Epithelial cell of proximal tubule (primary cell): ENCODE results near the gene RGS14. TPM values are rescaled to one million over a fixed set of nuclear protein-coding genes. Genes with fewer than 3 reads are reported as not detected.

ENCODE experiments used
- DNase-seq: peaks from one replicate; pipeline ENCODE4 v3.0.0-alpha.2; 2011; ENCODE audit warnings: low read depth
- H3K4me3 ChIP-seq: 2 replicates; pipeline ENCODE4 v1.5.1; 2011; ENCODE audit warnings: low read depth, mild to moderate bottlenecking, low read length
- total RNA-seq: library from RNA; depleted of rRNA; stranded (reverse); fragments of >200 nt; gene quantifications from 2 replicates; pipeline ENCODE4 v1.2.3, GENCODE V29; 2015
- TF ChIP-seq, protein P1 (sequence below): conservative IDR thresholded peaks from 2 replicates; pipeline ENCODE4 v1.5.1; 2012; ENCODE audit warnings: low read depth, mild to moderate bottlenecking, low read length

RGS14 gene
- total RNA-seq, 1 donor from 2014 or later, result 19.6 TPM

DNA sequence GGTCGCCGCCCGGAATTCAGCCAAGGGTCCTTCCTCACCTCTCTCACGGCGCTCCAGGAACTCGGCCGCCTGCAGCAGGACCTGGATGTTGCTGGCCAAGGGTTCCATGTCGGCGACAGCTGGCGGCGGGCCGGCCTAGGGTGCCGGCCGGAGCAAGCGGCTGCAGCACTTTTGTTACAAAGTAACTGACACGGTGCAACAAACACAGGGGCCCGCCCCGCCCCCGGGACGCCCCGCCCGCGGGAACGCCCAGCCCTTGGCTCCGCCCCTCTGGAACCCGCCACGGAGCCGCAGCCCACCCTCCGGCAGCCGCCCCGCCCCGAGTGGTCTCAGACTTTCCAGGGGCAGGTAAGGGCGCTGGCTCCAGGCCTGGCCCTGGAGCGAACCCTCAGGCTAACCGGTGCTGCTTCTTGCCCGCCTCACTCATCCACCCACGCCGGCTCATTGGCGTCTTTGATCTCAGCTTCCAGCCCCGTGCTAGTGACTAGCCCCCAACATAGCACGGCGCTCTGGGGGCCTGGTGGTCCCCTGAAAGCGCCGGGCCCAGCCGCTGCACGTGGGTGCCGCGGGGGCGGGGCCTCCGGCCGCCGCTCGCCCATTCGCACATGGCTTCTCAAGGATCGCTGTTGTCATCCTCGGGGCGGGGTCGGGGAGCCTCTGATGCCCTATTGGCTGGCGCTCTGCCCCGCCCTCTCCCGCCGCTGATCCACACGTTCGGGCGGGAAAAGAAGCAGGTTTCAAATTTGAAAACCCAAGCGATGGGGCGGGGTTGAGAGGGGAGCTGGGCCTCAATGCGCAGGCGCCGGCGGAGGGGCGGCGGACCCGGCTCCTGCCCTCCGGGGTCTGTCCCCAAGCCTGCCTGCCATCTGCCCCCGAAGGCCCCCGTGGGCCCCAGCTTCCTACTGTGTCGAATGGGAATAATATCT is 45.7 kb upstream of the RGS14 start, which contains the start of gene MXD3:
Gene MXD3 (minus strand): TSS at position 176 of the 926 bp plus-strand sequence. CDS start 68 bp downstream, at position 108.
- TF ChIP-seq, protein P1, sequence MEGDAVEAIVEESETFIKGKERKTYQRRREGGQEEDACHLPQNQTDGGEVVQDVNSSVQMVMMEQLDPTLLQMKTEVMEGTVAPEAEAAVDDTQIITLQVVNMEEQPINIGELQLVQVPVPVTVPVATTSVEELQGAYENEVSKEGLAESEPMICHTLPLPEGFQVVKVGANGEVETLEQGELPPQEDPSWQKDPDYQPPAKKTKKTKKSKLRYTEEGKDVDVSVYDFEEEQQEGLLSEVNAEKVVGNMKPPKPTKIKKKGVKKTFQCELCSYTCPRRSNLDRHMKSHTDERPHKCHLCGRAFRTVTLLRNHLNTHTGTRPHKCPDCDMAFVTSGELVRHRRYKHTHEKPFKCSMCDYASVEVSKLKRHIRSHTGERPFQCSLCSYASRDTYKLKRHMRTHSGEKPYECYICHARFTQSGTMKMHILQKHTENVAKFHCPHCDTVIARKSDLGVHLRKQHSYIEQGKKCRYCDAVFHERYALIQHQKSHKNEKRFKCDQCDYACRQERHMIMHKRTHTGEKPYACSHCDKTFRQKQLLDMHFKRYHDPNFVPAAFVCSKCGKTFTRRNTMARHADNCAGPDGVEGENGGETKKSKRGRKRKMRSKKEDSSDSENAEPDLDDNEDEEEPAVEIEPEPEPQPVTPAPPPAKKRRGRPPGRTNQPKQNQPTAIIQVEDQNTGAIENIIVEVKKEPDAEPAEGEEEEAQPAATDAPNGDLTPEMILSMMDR, result no peak
- peak within 1 kb of the TSS; percentile 65 for H3K4me3 ChIP-seq
- DNase-seq, result no peak

DNA sequence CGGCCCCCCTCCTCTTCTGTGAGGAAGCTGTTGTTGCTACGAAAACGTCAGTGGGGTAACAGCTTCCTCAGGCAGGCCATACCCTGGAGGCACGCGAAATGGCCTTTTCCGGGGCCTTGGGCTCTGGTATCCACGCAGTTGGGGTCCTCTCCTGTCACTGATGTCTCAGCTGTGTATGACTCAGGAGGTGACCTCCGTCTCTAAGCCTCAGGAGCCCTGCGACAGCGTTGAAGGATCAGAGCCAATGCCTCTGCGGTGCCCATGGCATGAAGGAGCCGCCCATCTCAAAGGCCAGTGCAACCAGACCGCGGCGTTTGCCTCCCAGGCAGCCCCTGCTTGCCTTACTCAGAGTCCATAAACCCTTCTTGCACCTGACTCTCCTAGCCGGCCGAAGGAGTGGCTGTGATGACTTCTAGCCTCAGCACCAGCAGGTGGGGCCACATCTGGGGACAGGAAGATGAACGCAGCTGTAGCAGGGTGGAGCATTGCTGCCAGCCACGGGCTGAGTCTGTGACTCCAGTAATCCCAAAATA is 45.0 kb upstream of the RGS14 start:
- DNase-seq, result no peak
- TF ChIP-seq, protein P1, result peak; percentile 5
- H3K4me3 ChIP-seq, result peak overlapping the region; percentile 36

DNA sequence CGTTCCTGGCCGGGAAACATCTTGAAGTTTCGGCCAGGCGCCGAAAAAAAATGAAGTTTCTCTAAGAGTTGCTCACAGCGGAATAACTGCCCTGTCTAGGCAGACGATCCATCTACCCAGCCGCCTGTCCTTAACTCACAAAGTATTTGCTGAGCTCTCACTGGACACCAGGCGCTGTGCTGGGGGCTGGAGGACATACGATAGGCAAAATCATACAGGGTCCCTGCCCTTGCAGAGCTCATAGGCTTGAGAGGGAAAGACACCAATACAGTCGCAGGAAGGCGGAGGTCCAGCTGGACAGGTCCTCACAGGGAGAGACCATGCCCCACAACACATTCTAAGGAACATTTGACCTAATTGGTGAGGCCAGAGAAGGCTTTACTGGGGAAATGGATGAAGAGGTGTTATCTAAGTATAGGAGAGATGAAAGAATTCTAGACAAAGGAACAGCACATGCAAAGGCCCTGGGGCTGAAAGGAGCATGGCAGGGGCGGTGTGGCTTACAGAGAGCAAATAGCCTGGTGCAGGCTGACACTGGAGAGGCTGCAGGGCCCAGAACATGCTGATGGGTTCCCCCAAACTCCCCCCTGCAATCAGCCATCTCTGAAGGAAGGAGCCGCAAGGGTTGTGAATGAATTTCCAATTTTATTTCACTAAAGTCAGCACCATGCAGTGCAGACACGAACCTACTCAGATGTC is 44.0 kb upstream of the RGS14 start:
- H3K4me3 ChIP-seq, result no peak overlapping the region
- TF ChIP-seq, protein P1, result no peak
- DNase-seq, result no peak

DNA sequence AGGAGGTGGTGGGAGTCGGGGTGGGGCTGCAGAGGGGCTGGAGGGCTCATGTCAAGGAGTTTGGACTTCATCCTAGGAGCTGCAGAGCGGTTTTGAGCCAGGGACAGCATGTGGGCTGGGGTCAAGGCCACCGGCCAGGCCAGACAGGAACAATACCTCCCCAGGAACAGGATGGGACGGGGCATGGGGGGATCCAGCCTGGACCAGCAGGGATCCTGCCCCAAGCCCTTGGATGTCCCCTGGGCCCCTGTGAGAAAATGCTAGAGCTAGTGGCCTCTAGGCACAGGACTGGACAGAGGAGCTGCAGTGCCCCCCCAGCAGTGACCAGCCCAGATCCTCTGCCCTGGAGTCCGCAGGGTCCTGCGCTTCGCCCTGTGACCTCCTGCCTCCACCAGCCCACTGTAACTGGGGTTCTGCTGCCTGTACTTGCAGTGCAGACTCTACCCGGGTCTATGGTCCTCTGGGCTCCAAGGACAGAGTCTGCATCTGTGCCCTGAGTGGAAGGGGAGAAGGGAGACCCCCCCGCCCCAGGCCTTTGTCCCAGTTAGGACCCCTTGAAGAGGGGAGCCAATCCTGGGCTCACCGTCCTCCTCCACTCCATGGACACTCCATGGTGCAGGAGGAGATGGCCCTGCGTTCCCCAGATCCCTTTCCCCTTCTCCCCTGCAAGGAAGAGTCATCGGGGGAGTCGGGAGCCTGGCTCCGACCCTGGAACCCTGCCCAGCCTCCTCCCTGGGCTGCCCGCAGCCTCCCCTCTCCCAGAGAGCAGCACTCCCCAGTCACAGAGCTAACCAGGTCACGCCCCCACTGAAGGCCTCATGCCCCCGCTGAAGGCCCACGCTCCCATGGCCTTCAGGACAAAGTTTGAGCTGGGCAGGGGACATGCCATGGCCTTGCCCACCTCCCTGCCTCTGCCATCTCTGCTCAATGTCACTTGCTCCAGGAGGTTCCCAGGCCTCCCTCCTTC is 43.1 kb upstream of the RGS14 start:
- no peak for DNase-seq
- H3K4me3 ChIP-seq, result no peak overlapping the region
- TF ChIP-seq, protein P1, result no peak

DNA sequence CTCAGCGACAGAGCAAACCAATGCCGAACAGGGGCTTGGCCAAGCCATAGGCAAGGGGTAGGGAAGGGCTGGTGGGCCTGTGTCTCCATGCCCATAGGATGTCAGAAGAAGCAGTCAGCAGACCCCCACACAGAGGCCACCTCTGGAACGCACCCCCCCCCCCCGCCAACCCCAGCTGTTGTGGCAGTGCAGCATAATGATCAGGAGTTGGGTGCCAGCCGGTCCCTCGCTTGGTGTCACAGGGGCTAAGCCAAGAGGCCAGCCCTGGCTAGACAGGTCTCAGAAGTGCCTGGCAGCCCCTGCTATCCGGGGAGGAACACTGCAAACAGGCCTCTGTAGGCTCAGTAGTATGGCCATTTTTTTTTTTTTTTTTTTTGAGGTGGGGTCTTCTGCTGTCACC is 42.3 kb upstream of the RGS14 start:
- no peak for DNase-seq
- TF ChIP-seq, protein P1, result no peak
- H3K4me3 ChIP-seq, result no peak overlapping the region

DNA sequence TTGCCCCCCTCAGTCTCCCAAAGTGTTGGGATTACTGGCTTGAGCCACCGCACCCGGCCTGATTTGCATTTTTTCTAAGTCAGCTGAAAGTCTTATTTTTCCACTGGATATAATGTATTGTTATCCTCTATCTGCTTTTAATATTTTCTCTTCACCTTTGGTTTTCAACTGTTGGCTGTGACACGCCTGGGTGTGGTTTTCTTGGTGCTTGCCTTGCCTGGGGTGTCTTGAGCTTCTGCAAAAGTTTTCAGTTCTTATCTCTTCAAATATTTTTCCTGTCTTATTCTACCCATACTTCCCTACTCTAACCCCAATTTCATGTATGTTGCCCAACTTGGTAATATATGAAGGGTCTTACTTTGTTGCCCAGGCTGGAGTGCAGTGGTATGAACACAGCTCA is 41.7 kb upstream of the RGS14 start:
- TF ChIP-seq, protein P1, result no peak
- no peak for DNase-seq
- no peak overlapping the region for H3K4me3 ChIP-seq
